Endothelial cell of umbilical vein (primary cell): ENCODE data around the gene GRM2. TPM values are rescaled to one million over a fixed set of nuclear protein-coding genes. Genes with fewer than 3 reads are reported as not detected.

Source experiments
- BruUV-seq: library from RNA; stranded (reverse); fragments of 400-500 nt; replicated peaks from 2 replicates; lab custom pipeline; 2021; lab: Mats Ljungman, UMichigan
- CTCF ChIA-PET: fragments of 300-600, 350-600 bp; sonication (Branson Sonifier 250); formaldehyde crosslinking; loops from one replicate; lab custom pipeline; 2021; ENCODE audit warnings: antibody characterized with exemption, inconsistent platforms; lab: Charles Lee
- POLR2A ChIA-PET: fragments of 300-600, 350-600 bp; sonication (Branson Sonifier 250); formaldehyde crosslinking; loops from one replicate; lab custom pipeline; 2021; ENCODE audit warnings: antibody characterized with exemption, inconsistent platforms; lab: Charles Lee
- DNase-seq: peaks from one replicate; pipeline ENCODE4 v3.0.0-alpha.2; 2011; ENCODE audit warnings: low read depth, low spot score
- FAIRE-seq: peaks from 2 replicates; lab custom pipeline; 2011; peaks lifted over from hg19 to GRCh38; lab: Jason Lieb, UNC
- H2AFZ ChIP-seq: 2 replicates; pipeline ENCODE4 v1.6.0; 2012; ENCODE audit warnings: low read depth, low read length, control low read depth, inconsistent platforms
- H3K27ac ChIP-seq: 2 replicates; pipeline ENCODE4 v1.5.1; 2011; ENCODE audit warnings: low read depth, mild to moderate bottlenecking, control low read depth, low read length, moderate library complexity; ENCODE audit not compliant: insufficient read depth
- H3K27me3 ChIP-seq, 2 experiments: 2 replicates each; pipeline versions ENCODE4 v1.6.0 to v1.6.1; 2011; ENCODE audit warnings: low read length in 2 of 2, mixed read lengths in 1 of 2; ENCODE audit not compliant: control insufficient read depth in 2 of 2, insufficient read depth in 2 of 2
- H3K36me3 ChIP-seq, 2 experiments: 2 replicates in 1 of 2; 3 replicates in 1 of 2; pipeline ENCODE4 v1.5.1; 2011; ENCODE audit warnings: low read length in 2 of 2, mild to moderate bottlenecking in 1 of 2, moderate library complexity in 1 of 2; ENCODE audit not compliant: control insufficient read depth in 2 of 2, insufficient read depth in 2 of 2; ENCODE audit errors: extremely low read depth in 1 of 2
- H3K4me1 ChIP-seq: 3 replicates; pipeline ENCODE4 v1.5.1; 2011; ENCODE audit warnings: mild to moderate bottlenecking, low read length; ENCODE audit not compliant: control insufficient read depth, insufficient read depth; ENCODE audit errors: extremely low read depth
- H3K4me2 ChIP-seq: 2 replicates; pipeline ENCODE4 v1.6.1; 2011; ENCODE audit warnings: low read length, control low read depth, mixed read lengths; ENCODE audit not compliant: insufficient read depth
- H3K4me3 ChIP-seq, 3 experiments: fragments of 200-600 bp in 1 of 3; sonication (generic), shearing (Covaris generic) in 1 of 3; replicated peaks in 1 of 3; 2 replicates each; pipeline ENCODE4 v1.5.1; 2011 to 2016; ENCODE audit warnings: control low read depth in 3 of 3, low read length in 3 of 3, mild to moderate bottlenecking in 2 of 3, inconsistent platforms in 1 of 3, low read depth in 1 of 3, moderate library complexity in 1 of 3; ENCODE audit not compliant: insufficient read depth in 1 of 3
- H3K79me2 ChIP-seq: 2 replicates; pipeline ENCODE4 v1.6.0; 2012; ENCODE audit warnings: low read length, inconsistent platforms; ENCODE audit not compliant: control insufficient read depth, insufficient read depth
- H3K9ac ChIP-seq: replicated peaks from 2 replicates; pipeline ENCODE3; 2011; ENCODE audit warnings: low read length, control low read depth; ENCODE audit not compliant: insufficient read depth; ENCODE audit errors: extremely low read depth
- H3K9me1 ChIP-seq: replicated peaks from 3 replicates; pipeline ENCODE4 v1.6.0; 2011; ENCODE audit warnings: mild to moderate bottlenecking, low read length; ENCODE audit not compliant: control insufficient read depth, insufficient read depth; ENCODE audit errors: extremely low read depth
- H3K9me3 ChIP-seq: replicated peaks from 2 replicates; pipeline ENCODE4 v1.5.1; 2012; ENCODE audit warnings: low read length, inconsistent platforms; ENCODE audit not compliant: control insufficient read depth, insufficient read depth
- H4K20me1 ChIP-seq: replicated peaks from 2 replicates; pipeline ENCODE3; 2011; ENCODE audit warnings: mild to moderate bottlenecking, low read length; ENCODE audit not compliant: control insufficient read depth, insufficient read depth; ENCODE audit errors: extremely low read depth
- EZH2 ChIP-seq: IDR thresholded peaks from 2 replicates; pipeline ENCODE4 v1.6.1; 2012; ENCODE audit warnings: borderline replicate concordance, low read depth, mild to moderate bottlenecking, moderate library complexity, low read length, inconsistent platforms; ENCODE audit not compliant: severe bottlenecking
- FOS ChIP-seq: IDR thresholded peaks from 2 replicates; pipeline ENCODE4 v1.6.1; 2011; ENCODE audit warnings: mild to moderate bottlenecking, low read length, moderate library complexity, borderline replicate concordance; ENCODE audit not compliant: insufficient read depth
- GATA2 ChIP-seq: IDR thresholded peaks from 2 replicates; pipeline ENCODE4 v1.7.0; 2011; ENCODE audit warnings: low read depth, mild to moderate bottlenecking, moderate library complexity, mixed read lengths, low read length; ENCODE audit not compliant: insufficient read length, insufficient read depth
- JUN ChIP-seq: IDR thresholded peaks from 2 replicates; pipeline ENCODE4 v1.6.1; 2011; ENCODE audit warnings: borderline replicate concordance, low read depth; ENCODE audit not compliant: insufficient read length, insufficient read depth
- MYC ChIP-seq: IDR thresholded peaks from one replicate; pipeline ENCODE4 v1.6.1; 2011; ENCODE audit warnings: mild to moderate bottlenecking, low read depth, low read length
- POLR2A ChIP-seq: IDR thresholded peaks from 2 replicates; pipeline ENCODE4 v1.6.1; 2012; ENCODE audit warnings: low read depth, mild to moderate bottlenecking, control low read depth, low read length
- POLR2AphosphoS5 ChIP-seq: IDR thresholded peaks from 2 replicates; pipeline ENCODE4 v1.6.1; 2012; ENCODE audit warnings: low read depth, mild to moderate bottlenecking, control low read depth, low read length, moderate library complexity; ENCODE audit not compliant: insufficient read depth
- dilution Hi-C: fragments of 300-500 bp; cut with MboI; formaldehyde crosslinking; loops from one replicate; pipeline ENCODE4 v1.15.0; 2019; ENCODE audit warnings: low sequenced_read_pairs; ENCODE audit not compliant: extremely low pct_ligation_motif_present
- intact Hi-C: fragments of 100-400 bp; cut with micrococcal nuclease; formaldehyde crosslinking; loops from one replicate; pipeline ENCODE4 v1.10.0; 2022
- polyA plus RNA-seq, 4 experiments: library from polyadenylated mRNA; depleted of rRNA in 3 of 4; stranded (reverse) in 3 of 4; unstranded in 1 of 4; fragments of >200 nt; gene quantifications; 2 replicates each; pipeline versions ENCODE4 v1.2.1 to v1.2.3, GENCODE V29; 2011 to 2012; ENCODE audit warnings: missing spikeins in 1 of 4
- total RNA-seq: library from RNA; stranded (reverse); gene quantifications from 2 replicates; pipeline ENCODE4 v1.2.3, GENCODE V29; 2021
- TF ChIP-seq, protein P1 (sequence below), 2 donors: IDR thresholded peaks; 1 replicate in 1 of 2; 2 replicates in 1 of 2; pipeline ENCODE4 v1.5.1; 2011; ENCODE audit warnings: low read length in 2 of 2, mild to moderate bottlenecking in 2 of 2, moderate library complexity in 2 of 2, control low read depth in 1 of 2, inconsistent platforms in 1 of 2, low read depth in 1 of 2; ENCODE audit not compliant: insufficient read depth in 1 of 2; ENCODE audit errors: extremely low read depth in 1 of 2
- TF ChIP-seq, protein P2 (sequence below): IDR thresholded peaks from 2 replicates; pipeline ENCODE4 v1.6.1; 2011; ENCODE audit not compliant: insufficient read depth, insufficient read length

Gene GRM2
- total and polyA plus RNA-seq, 2 donors (not counting 3 experiments of a cell fraction or from before 2014, with no cell fraction given) = 0.10 to 0.51 TPM

- Histone ChIP-seq H3K9me3 (no peaks in the 10 kb centered on the region), H3K4me3 (no peak overlapping the region), H4K20me1 (no peaks in the 10 kb centered on the region), H3K4me1 (no peaks in the 10 kb centered on the region), H3K79me2 (no peaks in the 10 kb centered on the region), H3K27ac (no peak overlapping the region), H3K4me2 (no peak overlapping the region), H2AFZ (no peak overlapping the region), H3K36me3 (no peaks in the 10 kb centered on the region), H3K27me3 (peaks cover 12 to 22% of the 10 kb centered on the region in 2 experiments), H3K9ac (no peak overlapping the region), H3K9me1 (no peaks in the 10 kb centered on the region)
- dilution Hi-C loops = no loop called here
- TF ChIP-seq EZH2 (no peak), JUN (no peak), FOS (no peak), POLR2A (no peak), GATA2 (no peak), POLR2AphosphoS5 (no peak), MYC (no peak)
- TF ChIP-seq, protein P1, sequence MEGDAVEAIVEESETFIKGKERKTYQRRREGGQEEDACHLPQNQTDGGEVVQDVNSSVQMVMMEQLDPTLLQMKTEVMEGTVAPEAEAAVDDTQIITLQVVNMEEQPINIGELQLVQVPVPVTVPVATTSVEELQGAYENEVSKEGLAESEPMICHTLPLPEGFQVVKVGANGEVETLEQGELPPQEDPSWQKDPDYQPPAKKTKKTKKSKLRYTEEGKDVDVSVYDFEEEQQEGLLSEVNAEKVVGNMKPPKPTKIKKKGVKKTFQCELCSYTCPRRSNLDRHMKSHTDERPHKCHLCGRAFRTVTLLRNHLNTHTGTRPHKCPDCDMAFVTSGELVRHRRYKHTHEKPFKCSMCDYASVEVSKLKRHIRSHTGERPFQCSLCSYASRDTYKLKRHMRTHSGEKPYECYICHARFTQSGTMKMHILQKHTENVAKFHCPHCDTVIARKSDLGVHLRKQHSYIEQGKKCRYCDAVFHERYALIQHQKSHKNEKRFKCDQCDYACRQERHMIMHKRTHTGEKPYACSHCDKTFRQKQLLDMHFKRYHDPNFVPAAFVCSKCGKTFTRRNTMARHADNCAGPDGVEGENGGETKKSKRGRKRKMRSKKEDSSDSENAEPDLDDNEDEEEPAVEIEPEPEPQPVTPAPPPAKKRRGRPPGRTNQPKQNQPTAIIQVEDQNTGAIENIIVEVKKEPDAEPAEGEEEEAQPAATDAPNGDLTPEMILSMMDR (IDR thresholded peaks at IDR 0.05; ENCODE audit: extremely low read depth in 1 of 2, insufficient read depth in 1 of 2, low read depth in 1 of 2, low read length in 2 of 2) = no peak
- TF ChIP-seq, protein P2, sequence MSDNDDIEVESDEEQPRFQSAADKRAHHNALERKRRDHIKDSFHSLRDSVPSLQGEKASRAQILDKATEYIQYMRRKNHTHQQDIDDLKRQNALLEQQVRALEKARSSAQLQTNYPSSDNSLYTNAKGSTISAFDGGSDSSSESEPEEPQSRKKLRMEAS = no peak
- no TSS peak for BruUV-seq
- DNase-seq = no peak
- ChIA-PET POLR2A (no interaction called here), CTCF (interaction anchor here (0.7 kb wide), 1 partner anchor 25 kb away, joined by 3 read pairs; no protein-coding TSS in a partner anchor)
- intact Hi-C loops = no loop called here
- FAIRE-seq = no peak
Measured at GRCh38 chr3:51735039-51735438, 28.2 kb downstream of the GRM2 start.
